ENCODE measurements around the gene DDA1. TPM values are rescaled to one million over a fixed set of nuclear protein-coding genes. Genes with fewer than 3 reads are reported as not detected.

Gene DDA1
- total and polyA plus RNA-seq, 9 of the 15 experiments (the other 6 are each of a cell fraction or from before 2014, with no cell fraction given) = 1.4 to 83.8 (median 33.8) TPM

DNA sequence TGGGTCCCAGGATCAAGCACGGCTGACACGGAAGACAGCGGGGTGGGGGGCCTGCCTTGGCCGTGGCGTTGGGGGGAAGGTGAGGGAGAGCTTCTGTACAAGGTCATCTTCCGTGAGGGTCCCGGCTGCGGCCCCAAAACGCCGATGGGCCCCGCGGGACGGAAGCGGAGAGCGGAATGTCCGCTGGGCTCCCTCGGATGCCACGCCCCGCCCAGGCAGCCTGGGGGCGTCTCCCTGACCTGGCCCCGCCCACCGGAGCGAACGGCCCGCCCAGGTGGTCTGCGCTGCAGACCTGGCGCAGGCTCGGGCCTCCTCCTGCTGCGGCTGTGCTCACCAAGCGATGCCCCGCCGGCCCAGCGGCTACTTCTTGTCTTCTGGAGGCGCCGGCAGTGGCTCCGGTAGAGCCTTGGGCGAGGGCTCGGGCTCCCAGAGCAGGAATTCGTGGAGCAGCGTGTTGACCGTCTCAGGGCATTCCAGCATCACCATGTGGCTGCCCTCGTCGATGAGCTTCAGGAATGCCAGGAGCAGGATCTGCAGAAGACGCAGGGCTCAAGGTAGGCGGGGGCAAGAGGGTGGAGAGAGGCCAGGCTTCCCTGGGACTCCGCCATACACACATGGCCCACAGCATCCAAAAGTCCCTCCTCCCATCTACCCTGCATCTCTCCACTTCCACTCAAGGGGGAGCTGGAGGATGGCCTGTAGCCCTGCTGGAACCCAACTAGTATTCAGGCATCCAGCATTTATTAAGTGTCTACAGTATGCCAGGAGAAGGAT is 16.9 kb upstream of the DDA1 start (continued):
- TF ChIP-seq, protein P1, sequence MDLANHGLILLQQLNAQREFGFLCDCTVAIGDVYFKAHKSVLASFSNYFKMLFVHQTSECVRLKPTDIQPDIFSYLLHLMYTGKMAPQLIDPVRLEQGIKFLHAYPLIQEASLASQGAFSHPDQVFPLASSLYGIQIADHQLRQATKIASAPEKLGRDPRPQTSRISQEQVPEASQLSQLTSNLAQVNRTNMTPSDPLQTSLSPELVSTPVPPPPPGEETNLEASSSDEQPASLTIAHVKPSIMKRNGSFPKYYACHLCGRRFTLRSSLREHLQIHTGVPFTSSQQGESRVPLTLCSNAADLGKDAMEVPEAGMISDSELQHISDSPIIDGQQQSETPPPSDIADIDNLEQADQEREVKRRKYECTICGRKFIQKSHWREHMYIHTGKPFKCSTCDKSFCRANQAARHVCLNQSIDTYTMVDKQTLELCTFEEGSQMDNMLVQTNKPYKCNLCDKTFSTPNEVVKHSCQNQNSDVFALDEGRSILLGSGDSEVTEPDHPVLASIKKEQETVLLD (IDR thresholded peaks at IDR 0.05) = no peak
- TF ChIP-seq HLTF (IDR thresholded peaks at IDR 0.05) (no peak), SRF (CRISPR knock-in tag; IDR thresholded peaks at IDR 0.05) (peak in 1 of 2 experiments; percentile 10; a peak in 1 of 4 replicates), SAP30 (IDR thresholded peaks at IDR 0.05; ENCODE audit: borderline replicate concordance, insufficient read depth, low read depth, low read length, poor library complexity, severe bottlenecking) (peak; percentile 65), KDM5B (IDR thresholded peaks at IDR 0.05; ENCODE audit: insufficient replicate concordance, low read depth, low read length) (peak; percentile 56), ZNF143 (CRISPR knock-in tag; IDR thresholded peaks at IDR 0.05) (no peak), BACH1 (tag; IDR thresholded peaks at IDR 0.05) (no peak), ZFP1 (CRISPR knock-in tag; IDR thresholded peaks at IDR 0.05) (no peak), ZNF311 (CRISPR knock-in tag; IDR thresholded peaks at IDR 0.05) (no peak), GATAD2B (IDR thresholded peaks at IDR 0.05; ENCODE audit: borderline replicate concordance) (no peak; the same call in 1 of the 2 replicates), SRSF1 (IDR thresholded peaks at IDR 0.05; ENCODE audit: low read depth, low read length) (no peak), FOXJ2 (tag; IDR thresholded peaks at IDR 0.05) (no peak), RB1 (IDR thresholded peaks at IDR 0.05; ENCODE audit: low read depth) (no peak), TAL1 (IDR thresholded peaks at IDR 0.05) (no peak), SNRNP70 (optimal IDR thresholded peaks at IDR 0.05; ENCODE audit: low read depth, low read length) (no peak), TFAM (CRISPR knock-in tag; conservative IDR thresholded peaks at IDR 0.05) (no peak), SPI1 (IDR thresholded peaks at IDR 0.05; ENCODE audit: borderline replicate concordance, low read depth, low read length) (0 out of 2 replicates have a peak, but pooled peaks have one; percentile 20), NCOA4 (IDR thresholded peaks at IDR 0.05; ENCODE audit: partially characterized antibody) (no peak), FOXJ3 (CRISPR knock-in tag; IDR thresholded peaks at IDR 0.05) (no peak), MAFK (IDR thresholded peaks at IDR 0.05; ENCODE audit: low read length) (0 out of 2 replicates have a peak, but pooled peaks have one; percentile 18), DDX20 (tag; IDR thresholded peaks at IDR 0.05; ENCODE audit: low read depth) (no peak)
- TF ChIP-seq, protein P2, sequence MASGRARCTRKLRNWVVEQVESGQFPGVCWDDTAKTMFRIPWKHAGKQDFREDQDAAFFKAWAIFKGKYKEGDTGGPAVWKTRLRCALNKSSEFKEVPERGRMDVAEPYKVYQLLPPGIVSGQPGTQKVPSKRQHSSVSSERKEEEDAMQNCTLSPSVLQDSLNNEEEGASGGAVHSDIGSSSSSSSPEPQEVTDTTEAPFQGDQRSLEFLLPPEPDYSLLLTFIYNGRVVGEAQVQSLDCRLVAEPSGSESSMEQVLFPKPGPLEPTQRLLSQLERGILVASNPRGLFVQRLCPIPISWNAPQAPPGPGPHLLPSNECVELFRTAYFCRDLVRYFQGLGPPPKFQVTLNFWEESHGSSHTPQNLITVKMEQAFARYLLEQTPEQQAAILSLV (tag; IDR thresholded peaks at IDR 0.05) = no peak
- TF ChIP-seq, protein P3, sequence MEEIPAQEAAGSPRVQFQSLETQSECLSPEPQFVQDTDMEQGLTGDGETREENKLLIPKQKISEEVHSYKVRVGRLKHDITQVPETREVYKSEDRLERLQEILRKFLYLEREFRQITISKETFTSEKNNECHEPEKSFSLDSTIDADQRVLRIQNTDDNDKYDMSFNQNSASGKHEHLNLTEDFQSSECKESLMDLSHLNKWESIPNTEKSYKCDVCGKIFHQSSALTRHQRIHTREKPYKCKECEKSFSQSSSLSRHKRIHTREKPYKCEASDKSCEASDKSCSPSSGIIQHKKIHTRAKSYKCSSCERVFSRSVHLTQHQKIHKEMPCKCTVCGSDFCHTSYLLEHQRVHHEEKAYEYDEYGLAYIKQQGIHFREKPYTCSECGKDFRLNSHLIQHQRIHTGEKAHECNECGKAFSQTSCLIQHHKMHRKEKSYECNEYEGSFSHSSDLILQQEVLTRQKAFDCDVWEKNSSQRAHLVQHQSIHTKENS (CRISPR knock-in tag; IDR thresholded peaks at IDR 0.05) = no peak
- TF ChIP-seq, protein P4, sequence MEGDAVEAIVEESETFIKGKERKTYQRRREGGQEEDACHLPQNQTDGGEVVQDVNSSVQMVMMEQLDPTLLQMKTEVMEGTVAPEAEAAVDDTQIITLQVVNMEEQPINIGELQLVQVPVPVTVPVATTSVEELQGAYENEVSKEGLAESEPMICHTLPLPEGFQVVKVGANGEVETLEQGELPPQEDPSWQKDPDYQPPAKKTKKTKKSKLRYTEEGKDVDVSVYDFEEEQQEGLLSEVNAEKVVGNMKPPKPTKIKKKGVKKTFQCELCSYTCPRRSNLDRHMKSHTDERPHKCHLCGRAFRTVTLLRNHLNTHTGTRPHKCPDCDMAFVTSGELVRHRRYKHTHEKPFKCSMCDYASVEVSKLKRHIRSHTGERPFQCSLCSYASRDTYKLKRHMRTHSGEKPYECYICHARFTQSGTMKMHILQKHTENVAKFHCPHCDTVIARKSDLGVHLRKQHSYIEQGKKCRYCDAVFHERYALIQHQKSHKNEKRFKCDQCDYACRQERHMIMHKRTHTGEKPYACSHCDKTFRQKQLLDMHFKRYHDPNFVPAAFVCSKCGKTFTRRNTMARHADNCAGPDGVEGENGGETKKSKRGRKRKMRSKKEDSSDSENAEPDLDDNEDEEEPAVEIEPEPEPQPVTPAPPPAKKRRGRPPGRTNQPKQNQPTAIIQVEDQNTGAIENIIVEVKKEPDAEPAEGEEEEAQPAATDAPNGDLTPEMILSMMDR (IDR thresholded peaks at IDR 0.05 in 2 of 3, conservative IDR thresholded peaks at IDR 0.05 in 1 of 3; ENCODE audit: insufficient read depth in 2 of 3, low read depth in 1 of 3, low read length in 3 of 3) = peak; percentile 88 to 96 (median 91)

All from K562 (cell line).